Kidney capillary endothelial cell (primary cell): Measurements from ENCODE around the gene COL13A1.

Experiments used
- DNase-seq: peaks from one replicate; pipeline ENCODE4 v3.0.0-alpha.2; 2018; ENCODE audit warnings: low spot score

The COL13A1 gene

DNA sequence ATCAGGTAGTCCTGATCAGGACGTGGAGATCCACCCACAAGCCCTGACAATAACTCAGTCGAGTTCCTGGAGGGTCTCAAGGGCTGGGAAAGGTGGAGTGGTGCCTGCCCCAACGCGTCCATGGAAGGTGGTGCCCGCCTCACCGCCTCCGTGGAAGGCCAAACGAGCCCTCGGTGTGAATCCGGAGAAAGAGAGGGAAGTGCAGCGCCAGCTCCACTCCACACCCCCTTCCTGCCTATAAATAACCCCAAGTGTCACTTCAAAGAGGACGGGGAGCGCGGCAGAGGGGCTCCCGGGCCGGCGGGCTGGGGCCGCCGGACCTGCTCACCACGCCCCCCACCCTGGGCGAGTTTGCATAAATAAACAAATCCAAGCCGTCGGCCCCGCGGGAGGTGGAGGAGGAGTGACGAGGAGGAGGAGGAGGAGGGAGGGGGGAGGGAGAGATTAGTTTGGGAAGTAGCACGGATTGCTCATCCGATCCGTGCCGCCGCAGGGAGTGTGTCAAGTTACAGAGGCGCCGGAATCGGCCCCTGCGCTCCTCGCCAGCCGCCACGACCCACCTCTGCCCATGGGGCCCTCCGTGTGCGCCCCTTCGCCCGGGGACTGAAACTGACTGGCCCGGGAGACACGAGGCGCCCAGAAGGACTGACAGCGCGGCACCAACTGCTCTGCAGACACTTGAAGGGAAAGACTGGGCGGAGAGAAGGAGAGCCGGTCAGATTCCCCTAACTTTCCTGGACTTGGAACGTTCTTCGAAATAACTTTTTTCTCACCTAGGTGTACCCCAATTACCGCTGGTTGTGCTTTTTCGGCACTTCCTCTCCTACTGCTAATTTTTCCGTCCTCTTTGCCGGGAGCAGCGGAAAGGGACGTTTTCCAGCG lies at the start of gene COL13A1:
Gene COL13A1, plus strand, starts transcription at position 473 of the 882 bp plus-strand sequence. CDS start 518 bp downstream, outside the sequence.
- DNase-seq, result peak; percentile 66

DNA sequence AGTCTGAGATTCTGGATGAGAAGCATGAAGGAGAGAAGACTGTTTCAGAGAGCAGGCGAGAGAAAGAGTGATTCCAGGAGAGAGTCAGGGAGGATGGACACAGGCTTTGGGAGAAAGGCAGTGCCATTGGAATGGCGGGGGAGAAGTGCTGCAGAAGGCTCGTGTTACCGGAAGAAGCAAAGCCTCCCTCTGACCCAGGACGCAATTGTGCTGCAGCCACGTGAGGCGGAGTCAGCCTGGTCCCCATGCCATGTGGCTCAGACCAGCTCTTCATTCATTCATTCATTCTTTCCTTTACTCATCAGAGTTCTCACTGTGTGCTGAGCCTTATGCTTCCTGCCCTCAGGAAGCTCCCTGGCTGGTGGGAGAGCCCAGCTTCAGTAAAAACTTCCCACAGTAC lies 49.2 kb upstream of the COL13A1 start:
- DNase-seq, result no peak

DNA sequence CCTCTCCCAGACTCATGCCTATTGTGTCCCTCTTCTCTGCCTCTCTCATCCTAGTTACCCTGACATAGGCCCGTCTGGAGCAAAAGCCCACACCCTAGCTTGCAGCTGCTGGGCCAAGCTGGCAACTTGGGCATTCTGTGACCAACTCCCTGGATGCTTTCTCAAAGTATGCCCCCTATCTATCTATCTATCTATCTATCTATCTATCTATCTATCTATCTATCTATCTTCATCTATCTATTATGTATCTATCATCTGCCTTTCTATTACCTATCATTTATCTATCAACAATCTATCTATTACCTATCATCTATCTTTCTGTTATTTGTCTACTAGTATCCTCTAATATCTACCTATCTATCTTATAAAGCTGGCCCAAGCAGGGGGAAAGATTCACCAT lies 45.4 kb upstream of the COL13A1 start:
- DNase-seq, result no peak

DNA sequence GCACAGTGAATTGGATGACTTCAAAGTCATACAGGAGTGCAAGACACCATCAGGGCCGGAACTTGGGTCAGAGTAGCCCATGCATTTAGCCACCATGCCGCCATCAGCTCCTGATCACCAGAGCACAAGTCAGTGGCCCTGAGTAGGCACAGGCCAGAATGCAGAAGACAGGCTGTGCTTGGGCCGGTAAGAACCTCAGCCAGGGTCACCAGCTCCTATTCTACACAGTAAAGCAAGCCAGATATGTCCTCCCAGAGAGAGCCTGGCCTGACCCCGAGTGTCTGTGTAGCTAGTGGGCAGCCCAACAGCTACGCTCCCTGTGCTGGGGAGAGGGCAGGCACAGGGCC lies 44.5 kb upstream of the COL13A1 start:
- DNase-seq, result no peak

DNA sequence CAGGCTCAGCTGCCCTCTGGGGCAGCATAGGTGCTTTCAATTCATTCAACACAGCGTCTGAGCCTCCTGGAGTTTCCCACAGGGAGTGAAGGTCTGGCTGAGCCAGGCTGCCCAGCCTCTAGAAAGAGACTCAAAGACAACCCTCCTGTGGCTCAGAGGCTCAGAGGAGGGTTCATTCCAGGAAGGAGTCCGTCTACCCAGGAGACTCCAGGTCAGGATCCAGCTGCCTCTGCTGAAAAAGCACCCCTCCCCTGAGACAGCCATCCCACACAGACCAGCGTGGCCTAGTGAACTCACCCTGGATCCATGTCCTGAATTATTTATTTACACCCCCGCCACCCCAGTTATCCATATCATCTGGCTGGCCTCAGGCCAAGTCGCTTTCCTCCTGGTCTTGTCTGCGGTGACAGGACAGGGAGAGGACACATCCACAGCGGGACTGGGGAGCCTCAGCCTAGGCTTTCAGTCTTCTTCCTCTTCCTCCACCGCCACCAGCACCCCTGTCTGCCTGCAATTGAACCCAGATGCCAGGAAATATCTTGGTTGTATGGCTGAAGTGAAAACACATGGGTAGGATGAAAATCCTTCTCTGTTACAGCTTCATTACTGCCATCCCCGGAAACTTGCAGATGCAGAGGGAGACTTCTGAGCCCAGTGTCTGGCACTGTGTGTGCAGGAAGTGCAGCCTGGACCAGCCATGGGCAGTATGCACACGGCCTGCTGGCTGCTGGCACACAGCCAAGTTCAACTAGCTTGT lies 44.0 kb upstream of the COL13A1 start:
- peak; percentile 78 for DNase-seq

DNA sequence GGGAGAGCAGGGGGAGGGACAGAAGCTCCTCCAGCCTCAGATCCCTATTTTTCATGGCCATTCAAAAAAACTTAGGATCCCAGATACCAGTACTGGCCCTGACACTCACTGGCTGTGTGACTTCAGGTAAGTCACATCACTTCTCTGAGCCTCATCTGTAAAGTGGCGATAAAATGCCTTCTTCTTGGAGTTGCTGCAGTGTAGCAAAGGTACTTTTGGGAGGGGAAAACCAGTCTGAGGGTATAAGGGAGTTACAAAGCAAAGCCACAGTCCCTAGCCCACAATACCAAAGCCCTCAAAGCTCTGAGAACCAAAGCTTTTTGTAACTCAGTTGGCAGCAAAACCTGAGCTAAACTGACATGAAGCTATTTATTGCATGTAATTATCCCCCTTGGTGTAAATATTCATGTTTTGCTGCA lies 43.4 kb upstream of the COL13A1 start:
- no peak for DNase-seq

DNA sequence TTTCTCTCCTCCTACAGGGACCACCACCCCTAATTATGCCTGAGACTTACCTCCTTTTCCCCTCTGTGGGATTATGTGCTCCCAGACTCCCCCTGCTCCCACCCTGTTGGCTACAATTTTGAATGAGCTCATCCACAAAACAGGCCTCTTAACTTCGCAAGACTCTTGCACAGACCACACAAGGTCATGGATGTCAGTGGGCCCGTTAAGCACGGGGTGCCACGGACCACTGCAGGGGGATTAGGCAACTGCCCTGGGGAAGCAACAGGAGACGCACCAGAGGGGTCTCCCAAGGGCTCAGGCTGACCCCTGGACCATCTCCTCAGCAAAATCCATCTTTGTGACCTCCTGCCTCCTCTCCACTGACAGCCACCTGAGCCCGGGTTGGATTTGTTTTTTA lies 42.1 kb upstream of the COL13A1 start:
- DNase-seq, result no peak

DNA sequence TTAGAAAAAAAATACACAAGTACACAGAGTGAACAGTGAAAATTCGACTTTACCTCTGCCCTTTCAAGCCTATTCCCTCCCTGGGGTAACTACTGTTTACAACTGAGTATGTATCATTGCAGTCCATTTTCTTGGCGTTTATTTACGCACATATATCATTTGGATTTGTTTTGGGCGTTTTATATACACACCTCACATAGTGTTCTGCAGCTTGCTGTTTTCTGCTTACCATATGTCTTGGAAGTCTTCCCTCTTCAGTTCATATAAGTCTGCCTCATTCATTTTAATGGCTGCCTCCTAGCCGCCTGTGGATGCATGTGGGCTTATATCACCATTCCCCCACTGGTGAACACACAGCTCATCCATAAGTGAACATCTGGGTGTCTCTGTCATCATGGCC lies 41.6 kb upstream of the COL13A1 start:
- DNase-seq, result no peak

DNA sequence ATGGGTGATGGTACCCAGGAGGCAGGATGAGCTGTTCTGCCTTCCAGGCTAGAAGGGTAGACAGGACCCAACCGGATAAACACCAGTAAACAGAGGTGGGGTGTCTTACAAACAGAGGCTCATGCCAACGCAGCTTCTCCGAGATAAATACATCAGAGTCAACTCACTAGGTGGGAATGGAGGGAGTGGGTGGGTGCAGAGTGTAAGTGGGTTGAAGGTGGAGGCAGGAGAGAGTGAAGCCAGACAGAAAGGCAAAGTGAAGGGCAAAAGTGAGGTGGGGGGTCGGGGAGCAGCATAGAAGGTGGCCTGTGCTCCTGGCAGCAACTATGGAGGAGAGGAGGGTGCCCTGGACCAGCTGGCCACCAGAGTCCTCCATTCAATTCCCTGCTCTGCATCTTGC lies 40.4 kb upstream of the COL13A1 start:
- no peak for DNase-seq

DNA sequence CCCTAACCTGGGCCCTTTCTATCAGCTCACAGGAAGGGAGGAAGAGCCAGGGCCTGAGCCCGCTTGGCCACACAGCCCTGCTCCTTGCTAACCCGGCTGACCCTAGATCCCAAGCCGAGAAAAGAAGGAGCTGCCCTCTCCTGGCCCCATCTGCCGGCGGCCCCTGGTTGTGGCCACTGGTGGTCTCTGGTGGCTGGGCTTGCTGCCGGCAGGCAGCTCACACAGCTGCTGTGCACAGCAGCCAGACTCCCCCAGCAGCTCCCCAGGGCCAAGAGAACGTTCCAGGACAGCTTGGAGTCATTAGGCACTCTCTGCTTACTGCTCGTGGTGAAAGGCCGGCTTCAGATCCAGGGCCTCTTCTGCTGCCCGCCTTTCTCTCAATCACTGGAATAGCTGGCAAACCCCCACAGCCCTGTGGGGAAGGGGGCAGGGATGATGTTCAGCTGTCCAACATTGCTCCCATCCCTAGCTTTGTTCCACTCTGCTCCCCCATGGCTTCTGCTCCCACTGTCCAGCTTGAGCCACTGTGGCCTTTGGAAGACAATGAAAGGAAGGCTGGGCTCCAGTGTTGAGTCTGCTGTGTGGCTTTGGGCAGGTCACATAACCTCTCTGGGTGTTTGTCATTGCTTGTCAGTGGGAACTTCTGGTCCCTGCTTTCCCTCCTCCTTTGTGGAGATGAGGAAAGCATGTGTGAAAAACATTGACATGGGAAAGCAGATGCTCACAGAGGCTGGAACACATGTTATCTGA lies 35.4 kb upstream of the COL13A1 start:
- no peak for DNase-seq

DNA sequence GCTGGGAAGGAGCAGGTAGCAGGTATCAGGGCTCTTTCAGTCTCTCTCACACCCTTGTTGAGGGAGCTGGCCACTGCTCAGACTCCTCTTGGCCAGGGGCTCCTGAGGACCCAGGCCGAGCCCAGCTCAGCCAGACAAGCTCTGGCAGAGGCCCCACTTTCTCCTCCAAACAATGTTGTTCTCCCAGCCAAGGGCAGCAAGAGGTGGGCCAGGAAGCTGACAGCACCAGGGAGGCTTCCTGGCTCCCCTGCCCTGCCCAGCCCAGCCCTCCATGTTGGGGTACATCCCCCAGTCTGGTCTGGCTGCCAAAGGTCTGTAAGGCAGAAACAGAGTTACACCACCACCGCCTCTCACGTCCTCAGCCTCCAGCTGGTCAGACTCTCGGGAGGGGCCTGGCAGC lies 33.9 kb upstream of the COL13A1 start:
- DNase-seq, result no peak

DNA sequence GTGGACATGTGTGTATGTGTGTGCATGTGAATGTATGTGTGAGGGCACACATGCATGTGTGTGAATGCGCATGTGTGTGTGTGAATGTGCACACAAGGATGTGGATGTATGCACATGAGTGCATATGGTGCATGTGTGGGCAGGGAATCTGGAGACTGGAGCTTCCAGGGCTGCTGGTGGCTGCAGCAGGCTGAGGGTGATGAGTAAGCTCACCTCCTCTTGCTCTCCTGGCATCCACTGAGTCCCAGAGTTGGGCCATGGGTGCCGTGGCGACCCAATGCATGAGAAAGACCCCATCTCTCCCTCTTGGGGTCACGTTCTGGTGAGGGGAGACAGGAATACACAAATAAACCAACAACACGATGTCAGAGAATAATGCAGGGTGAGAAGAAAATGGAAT lies 33.3 kb upstream of the COL13A1 start:
- DNase-seq, result no peak

DNA sequence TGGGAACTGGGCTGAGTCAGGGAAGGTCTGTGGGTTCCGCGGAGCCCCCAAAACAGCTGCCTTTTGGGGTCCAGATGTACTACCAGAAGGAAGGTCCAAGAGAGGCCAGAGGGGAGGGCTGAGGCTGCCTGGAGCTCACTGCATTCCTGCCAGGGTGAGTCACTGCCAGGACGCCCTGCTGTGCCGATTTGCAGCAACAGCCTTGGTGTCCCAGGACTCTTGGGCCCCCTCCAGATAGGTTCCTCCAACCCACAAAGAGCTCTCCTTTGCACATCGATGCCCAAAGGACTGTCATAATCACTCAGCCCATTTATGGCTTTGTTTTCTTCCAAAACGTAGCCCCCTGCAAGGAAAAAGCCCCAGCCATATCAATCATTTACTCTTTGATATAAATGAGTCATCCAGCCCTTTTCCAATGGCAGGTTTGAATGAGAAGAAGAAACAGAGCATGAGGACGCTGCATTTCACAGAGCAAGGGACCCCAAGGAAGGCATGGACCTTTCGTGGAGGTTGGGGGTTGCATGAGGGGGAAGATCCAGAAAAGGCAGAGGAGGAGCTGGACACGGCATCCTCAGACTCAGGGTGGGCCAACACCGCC lies 32.2 kb upstream of the COL13A1 start:
- peak; percentile 55 for DNase-seq

DNA sequence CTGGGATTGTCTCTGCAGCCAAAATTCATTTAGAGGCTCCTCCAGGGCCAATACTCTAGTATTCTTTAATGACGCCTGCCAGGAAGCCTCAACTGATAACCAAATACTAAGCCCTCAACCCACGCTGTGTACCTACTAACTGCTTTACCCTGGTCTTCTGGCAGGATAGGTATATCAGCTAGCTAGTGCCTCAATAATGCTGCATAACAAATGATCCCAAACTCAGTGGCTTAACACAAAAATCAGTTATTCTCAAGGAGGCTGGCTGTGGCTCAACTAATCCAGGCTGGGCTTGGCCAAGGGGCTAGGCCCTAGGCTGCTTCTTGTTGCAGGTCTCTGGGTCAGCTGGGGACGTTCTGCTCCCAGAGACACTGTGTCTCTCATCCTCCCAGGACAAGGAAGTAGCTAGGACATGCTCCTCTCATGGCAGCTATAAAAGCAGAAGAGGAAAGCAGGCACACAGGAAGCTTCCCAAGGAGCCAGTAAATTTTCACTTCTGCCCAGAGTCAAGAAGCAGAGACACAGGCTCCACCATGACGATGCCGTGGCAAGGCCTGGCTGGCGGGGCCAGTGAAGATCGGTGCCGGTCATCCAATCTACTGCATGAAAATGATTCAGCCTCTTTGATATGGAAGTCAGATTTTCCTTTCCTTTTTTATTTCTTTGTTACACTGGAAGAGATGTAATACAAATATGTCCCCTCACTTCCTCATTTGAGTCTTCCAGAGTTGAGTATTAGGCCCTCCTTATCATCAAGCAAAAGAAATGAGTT lies 28.6 kb upstream of the COL13A1 start:
- DNase-seq, result no peak

DNA sequence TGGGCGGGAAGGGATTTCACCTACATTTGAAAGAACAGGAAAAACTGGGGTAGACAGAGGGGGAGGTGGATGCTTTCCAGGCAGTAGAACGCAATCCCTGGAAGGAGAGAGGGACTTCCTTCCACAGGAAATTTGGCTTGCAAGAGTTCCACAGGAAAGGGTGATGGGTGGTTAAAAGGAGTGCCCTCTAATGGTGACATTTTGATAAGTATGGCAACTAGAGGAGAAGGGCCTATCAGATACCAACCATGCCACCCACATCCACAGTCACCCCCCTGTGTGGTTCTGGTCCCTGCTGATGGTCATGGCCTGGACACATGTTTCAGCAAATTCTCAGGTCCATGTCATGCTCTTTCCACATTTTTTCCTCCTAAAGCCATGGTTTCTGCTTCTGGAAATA lies 27.1 kb upstream of the COL13A1 start:
- no peak for DNase-seq

DNA sequence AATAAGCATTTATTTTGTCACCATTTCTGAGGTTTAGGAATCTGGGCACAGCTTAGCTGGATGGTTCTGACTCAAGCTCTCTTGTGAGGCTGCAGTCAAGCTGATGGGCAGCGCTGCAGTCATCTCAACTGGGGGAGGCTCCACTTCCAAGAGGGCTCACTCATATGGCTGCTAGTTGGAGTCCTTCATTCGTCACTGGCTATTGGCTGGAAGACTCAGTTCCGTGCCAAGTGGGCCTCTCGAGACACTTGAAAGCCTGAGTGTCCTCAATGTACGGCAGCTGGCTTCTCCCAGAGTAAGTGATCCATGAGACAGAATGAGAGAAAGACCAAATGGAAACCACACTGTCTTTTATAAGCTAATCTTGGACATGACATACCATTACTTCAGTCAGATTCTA lies 21.6 kb upstream of the COL13A1 start:
- DNase-seq, result no peak

DNA sequence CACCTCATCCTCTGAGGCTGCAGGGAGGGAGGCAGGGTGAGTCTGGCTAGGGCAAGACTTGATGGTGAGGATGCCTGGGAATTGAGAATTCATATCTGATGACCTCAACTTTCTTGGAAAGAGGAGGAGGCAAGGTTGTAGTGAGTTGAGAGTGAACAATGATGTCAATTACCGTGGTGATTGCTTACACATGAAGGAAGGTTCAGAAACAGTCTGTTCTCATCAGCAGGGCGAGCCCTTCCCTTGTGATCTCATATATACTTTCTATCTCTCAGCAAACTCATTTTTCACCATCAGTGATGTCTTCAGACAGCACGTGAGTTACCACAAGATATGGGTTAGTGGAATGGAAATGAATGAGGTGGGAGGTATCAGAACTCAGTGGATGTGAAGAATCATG lies 20.1 kb upstream of the COL13A1 start:
- no peak for DNase-seq

DNA sequence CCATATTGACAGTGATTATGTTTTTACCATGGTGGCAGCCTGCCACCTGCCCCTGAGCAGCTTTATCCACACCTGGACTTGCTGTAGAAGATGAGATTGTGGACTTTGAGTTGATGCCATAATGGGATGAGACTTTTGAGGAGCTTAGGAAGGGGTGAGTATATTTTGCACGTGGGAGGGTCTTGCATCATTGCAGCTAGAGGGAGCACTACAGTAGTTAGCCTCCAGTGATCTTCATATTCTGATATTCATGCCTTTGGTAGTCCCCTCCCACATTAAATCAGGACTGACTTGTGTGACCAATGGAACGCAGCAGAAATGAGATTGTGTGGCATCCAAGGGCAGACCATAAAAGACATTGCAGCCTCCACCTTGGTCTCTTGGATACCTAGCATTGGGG lies 18.2 kb upstream of the COL13A1 start:
- no peak for DNase-seq

DNA sequence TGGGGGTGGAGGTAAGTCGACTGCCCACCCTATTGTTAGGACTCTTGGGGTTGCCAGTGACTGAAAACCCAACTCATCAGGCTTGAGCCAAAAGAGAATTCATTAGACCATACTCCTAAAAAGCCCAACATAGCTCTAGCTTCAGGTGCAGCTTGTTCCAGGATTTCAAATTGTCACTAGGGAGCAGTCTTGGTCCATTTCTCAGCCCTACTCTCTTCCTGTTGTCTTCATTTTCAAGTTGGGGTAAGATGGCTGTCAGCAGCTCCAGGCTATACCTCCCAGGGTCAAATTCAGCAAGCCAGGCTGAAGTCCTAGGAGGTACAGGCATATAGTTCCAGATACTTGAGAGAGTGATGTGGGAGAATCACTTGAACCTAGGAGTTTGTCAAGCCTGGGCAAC lies 14.9 kb upstream of the COL13A1 start:
- peak; percentile 40 for DNase-seq

DNA sequence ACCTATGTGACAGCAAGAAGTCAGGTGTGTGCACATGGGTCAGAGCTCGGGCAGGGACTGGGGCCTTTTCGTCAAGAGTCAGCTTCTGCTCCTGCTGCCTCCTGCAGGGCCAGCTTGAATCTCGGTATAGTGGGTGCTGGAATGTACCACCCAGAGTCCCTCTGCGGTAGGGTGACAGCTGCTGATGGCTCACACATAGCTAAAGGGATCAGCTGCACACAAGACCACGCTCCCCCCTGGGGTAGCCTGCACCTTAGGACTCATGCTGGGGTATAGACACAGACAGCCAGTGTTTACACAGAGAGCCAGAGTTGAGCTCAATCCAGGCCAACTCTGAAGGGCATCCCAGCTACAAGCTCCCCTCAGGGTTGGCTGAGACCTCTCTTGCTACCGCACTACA lies 14.0 kb upstream of the COL13A1 start:
- no peak for DNase-seq

DNA sequence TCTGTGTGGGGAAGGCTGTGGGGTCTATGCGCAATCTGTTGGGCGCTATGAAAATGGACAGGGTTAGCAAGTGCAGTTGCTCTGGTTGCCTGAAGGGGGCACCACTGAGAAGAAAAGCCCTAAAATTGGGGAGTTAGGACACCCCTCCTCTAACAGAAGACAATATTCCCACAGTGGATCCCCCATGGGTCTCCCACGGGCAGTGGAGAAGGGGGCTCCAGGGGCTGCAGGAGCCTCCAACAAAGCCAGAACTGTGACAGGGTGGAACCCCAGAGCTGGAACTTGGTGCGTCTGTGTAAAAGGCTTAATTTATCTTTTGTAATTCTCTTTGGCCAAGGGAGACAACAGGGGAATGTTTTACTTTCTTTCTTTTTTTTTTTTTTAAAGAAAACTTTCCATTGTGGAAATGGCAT lies 12.5 kb upstream of the COL13A1 start:
- DNase-seq, result no peak

DNA sequence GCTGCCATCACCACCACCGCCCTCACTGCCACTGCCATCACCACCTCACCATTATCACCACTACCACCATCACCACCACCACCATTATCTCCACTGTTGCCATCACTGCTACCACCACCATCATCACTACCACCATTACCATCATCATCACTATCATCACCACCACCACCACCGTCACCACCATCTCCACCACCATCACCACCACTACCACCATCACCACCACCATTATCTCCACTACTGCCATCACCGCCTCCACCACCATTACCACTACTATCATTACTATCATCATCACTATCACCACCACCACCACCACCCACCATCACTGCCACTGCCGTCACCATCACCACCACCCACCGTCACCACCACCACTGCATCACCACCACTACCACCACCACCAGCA lies 9.9 kb upstream of the COL13A1 start:
- DNase-seq, result no peak
